GM04504 (cell line): ENCODE results near the gene PDZRN3.
A peak's percentile ranks its signal among the peaks of the same experiment; 100 is the strongest.

ENCODE experiments used
- DNase-seq: peaks from one replicate; pipeline ENCODE4 v3.0.0-alpha.2; 2012; ENCODE audit warnings: low read depth

The PDZRN3 gene

GRCh38 chr3:73384091-73384906, 240.4 kb downstream of the PDZRN3 start:
- DNase-seq = no peak

DNA sequence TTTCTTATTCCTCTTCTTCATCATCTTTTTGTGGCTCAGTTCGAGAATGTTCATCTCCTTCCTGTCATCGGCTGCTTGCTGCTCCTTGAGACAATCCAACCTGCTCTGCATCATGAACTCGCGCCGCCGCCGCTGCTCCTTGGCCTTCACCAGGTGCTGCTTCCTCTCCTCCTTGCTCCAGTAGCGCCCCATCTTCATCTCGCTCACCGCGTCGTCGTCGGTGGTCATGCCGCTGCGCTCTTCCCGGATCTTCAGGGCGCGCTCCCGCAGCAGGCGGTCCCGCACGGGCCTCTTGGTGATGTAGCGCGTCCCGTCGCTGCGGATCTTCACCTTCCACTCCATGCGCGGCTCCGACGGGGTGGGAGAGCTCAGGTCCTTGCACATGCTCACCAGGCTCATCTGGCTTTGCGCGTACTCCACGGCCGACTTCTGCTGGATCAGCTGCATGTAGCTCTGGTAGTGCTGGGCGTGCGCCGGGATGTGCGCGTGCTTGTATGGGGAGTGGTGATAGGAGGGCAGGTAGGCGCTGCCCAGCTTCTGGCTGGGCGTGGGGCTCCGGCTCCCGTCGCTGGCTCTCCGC, 241.2 kb downstream of the PDZRN3 start:
- DNase-seq = no peak

GRCh38 chr3:73381551-73381950, 243.2 kb downstream of the PDZRN3 start:
- DNase-seq = no peak

GRCh38 chr3:73380735-73381532, 243.8 kb downstream of the PDZRN3 start:
- no peak for DNase-seq

- DNase-seq = no peak
These were observed 245.3 kb downstream of the PDZRN3 start for GRCh38 chr3:73379465-73379864.

- DNase-seq = no peak
These were observed 246.5 kb downstream of the PDZRN3 start for GRCh38 chr3:73378207-73378606.

DNA sequence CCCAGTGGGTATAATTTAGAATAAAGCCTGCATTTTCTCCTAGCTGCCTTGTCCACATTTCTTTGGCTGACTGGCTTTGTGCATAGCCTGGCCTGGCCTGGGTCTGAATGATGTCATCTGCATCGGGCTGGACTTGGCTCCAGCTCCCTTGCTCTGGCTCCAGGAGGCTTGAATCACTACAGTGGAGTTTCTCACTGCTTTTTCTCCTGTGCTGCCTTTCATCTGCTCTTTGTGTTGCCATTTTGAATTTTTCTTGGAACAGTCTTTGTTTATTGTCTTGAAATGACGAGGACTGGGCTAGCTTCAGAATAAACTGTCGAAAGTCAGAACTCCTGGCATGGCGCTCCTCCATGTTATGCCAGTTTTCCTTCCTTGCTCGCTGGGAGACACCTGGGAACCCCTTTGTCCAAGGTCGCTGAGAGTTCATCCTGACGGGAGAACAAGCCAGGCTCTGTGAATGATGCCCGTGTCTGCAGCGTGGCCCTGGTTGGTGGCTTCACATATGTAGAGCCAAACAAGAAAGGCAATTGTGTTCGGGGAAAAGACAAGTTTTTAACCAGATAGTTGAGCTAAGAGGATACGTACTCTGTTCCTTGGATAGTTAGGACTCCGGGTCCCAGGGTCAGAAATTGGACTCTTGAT, 258.9 kb downstream of the PDZRN3 start:
- peak; percentile 39 for DNase-seq

DNA sequence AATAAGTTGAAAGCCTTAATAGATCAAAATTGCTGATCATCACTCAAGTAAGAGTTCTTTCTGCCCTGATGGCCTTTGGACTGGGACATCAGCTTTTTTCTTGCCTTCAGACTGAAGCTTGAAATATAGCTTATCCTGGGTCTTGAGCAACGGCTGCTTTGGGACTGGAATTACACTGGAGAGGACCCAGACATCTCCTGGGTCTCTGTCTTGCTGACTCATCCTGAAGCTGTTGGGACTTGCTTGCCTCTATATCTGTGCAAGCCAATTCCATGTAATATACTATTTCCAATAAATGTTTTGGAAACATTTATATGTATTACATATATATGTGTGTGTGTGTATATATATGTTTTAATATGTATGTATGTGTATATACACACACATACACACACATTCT, 260.2 kb downstream of the PDZRN3 start:
- DNase-seq = no peak

- DNase-seq = no peak
These were observed 261.6 kb downstream of the PDZRN3 start for GRCh38 chr3:73363093-73363492.

GRCh38 chr3:73361591-73361990, 263.1 kb downstream of the PDZRN3 start:
- no peak for DNase-seq

- DNase-seq = no peak
These were observed 271.0 kb downstream of the PDZRN3 start for GRCh38 chr3:73353649-73354217.

- no peak for DNase-seq
These were observed 271.7 kb downstream of the PDZRN3 start for GRCh38 chr3:73352841-73353645.

DNA sequence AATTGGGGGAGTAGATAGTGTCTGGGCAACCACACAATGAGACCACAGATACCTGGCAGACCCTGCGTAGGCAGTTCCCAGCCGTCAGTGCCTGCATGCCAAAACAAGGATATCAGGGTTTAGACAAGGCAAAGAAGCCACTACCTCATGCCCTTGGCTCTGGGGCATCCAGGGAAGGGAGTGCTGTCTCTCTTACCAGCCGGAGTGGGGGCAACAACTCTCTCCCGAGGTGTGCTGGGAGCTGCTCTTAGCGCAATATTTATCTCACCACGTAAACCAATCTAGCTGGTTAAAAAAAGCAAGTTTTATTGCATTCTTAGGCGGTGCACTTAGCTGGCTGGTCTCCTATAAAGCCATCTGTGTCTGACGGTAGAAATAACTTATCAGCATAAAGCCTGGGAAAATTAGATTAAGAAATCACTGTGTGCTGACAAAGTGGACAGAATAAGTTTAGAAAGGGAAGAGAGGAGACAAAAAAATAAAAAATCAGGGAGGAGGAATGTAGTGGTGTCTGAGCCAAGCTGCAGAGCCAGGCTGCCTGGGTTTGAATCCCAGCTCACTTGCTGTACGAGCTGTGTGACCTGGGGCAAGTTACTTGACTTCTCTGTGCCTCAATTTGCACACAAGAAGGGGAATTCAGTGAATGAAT, 273.2 kb downstream of the PDZRN3 start:
- no peak for DNase-seq

DNA sequence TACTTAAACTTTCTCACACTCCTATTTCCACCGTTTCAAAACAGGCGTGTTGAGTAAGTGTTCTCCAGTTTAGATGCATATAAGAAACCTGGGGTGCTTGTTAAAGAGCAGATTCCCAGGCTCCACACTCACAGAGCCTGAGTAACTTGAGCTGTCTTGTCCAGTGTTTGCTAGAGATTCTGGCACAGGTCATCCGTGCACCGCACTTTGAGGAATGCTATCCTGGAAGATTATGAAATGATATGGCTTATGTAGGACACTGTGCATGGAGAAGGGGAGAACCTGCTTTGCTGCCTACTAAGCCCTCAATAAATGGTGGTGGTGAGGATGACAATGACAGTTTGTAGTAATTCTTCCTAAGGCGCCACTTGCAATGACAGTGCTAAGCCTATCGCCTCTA, 273.7 kb downstream of the PDZRN3 start:
- DNase-seq = no peak

DNA sequence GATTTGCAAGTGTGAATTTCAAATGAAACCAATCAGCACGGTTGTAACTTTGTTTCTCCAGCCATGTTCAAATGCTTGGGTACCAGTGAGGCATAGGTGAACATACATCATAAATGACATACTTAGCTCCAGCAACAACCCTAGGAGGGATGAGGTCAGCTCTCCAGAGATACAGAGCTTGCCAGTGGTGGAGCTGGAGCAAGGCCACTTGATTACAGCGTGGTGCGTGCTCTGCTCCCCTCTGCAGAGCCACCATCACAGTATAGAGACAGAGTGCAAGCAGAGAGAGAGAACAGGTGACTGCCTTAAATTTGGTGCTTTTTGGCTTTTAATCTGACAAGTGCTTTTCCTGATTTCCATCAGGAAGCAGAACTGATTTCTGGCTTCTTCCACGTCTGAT, 275.1 kb downstream of the PDZRN3 start:
- no peak for DNase-seq

DNA sequence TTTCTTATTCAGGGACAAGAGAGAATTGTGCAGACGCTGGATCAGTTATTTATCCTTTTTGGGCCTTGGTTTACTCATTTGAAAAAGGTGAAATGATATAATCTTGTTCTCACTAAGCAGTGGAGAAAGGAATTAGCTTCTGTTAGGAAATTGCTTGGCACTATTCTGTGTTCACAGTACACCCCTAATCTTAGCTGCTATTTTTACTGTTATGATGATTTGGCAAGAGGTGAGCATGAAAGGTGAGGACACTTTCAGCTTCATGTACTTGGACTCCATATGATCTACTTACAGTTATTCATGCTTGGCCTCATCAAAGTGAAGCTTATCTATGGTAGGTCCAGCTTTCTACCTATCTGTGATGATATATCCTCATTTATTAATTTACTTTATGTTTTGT, 282.7 kb downstream of the PDZRN3 start:
- DNase-seq = no peak

DNA sequence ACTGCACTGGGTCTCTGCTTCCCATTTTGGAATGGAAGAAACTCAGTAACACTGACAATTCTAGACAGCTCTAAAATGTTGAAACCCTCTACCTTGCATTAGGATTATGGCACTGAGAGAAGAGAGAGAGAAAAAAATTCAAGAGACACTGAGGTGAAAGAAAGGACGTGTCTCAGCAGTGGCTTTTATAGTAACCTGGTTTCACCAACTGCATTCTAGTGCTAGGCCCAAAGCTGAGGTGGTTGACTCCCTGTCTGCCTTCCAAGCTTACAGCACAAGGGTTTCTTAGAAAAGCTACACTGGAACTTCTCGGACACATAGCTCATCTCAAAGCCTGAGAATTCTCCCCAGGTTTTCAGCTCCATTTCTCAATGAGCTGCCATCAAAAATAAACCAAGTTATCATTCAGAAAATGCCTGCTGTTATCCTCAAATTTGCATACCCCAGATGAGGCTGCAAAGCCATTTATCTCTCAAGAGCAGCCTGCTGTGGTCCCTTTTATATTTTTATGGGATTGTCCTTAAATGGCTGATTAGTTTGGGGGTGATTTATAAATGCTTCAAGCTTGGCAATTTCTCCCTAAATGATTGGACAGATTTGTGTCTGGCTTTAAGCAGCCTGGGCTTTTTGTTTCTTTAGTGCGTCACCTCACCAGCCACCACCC, 283.3 kb downstream of the PDZRN3 start:
- no peak for DNase-seq

DNA sequence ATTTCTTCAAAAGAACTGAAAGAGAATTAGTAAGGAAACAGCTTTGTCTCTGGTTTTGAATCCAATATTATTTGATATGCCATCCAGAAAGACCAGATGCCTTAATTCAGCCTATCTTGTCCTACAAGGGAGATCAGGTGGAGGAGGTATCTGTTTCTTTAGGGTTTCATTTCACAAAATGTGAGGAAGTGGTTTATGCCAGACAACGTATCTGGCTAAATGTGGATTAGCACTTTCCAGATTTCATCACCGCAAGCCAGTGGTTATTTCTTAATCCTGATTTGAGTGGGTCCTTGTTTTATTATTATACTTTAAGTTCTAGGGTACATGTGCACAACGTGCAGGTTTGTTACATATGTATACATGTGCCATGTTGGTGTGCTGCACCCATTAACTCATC, 292.2 kb downstream of the PDZRN3 start:
- DNase-seq = no peak
